ENCODE data around the gene CARD9.

Gene CARD9, protein sequence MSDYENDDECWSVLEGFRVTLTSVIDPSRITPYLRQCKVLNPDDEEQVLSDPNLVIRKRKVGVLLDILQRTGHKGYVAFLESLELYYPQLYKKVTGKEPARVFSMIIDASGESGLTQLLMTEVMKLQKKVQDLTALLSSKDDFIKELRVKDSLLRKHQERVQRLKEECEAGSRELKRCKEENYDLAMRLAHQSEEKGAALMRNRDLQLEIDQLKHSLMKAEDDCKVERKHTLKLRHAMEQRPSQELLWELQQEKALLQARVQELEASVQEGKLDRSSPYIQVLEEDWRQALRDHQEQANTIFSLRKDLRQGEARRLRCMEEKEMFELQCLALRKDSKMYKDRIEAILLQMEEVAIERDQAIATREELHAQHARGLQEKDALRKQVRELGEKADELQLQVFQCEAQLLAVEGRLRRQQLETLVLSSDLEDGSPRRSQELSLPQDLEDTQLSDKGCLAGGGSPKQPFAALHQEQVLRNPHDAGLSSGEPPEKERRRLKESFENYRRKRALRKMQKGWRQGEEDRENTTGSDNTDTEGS

DNA sequence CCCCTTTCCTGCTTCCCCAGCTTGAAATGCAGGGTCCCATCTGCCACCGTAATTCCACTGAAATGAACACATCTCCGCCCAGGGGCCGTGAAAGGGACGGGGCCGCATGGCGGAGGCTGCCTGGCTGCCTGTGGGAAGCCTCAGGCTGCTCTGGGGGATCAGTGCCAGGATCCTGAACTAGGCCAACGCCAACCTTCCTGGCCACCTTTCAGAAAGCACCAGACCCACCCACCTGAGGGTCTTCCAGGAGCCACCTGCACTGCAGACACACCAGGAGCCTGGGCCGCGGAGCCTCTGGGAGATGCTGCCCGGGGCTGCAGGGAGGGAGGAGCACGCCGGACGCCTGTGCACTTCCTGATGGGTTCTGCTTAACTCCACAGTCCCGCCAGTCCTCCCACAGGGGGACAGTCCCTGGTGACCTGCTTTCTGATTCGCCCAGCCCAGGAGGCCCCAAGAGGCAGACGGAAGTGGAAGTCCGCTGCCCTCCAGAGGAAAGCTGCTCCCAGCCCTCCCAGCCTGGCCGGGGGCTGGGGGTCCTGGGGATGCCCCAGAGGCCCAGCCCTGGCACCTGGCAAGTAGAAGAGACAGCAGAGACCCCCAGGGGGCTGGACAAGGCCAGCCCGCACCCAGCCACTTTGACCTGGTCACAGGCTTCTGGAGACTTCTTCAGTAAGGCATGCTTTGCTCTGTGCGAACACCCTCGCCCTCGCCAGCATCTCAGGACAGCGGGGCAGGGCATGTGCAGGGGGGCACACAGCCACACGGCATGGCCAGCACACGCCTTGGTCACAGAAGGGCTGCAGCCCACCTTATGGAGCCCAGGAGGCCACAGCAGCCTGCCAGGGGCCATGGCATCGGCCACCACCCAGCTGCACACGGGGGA lies at the start of gene CARD9:
Gene CARD9, minus strand, starts transcription at position 370 of the 883 bp plus-strand sequence. CDS start 1,591 bp downstream, outside the sequence.
- no peaks in the 10 kb centered on the region; the same call in 1 of the 2 replicates for H3K4me1 ChIP-seq (ENCODE audit: control insufficient read depth, insufficient read depth, low read length)
- no peak within 1 kb of the TSS for H3K4me3 ChIP-seq (ENCODE audit: low read length)
- no peaks in the 10 kb centered on the region for H3K9me3 ChIP-seq (ENCODE audit: control insufficient read depth, insufficient read depth, low read length)
- no peaks in the 10 kb centered on the region for H3K27me3 ChIP-seq (ENCODE audit: control insufficient read depth, insufficient read depth, low read length)
- no peak within 1 kb of the TSS for H3K27ac ChIP-seq (ENCODE audit: low read length)
- H3K36me3 ChIP-seq (ENCODE audit: control insufficient read depth, insufficient read depth, low read length): peaks cover 12% of the 10 kb centered on the region; the same call in 1 of the 2 replicates
- no peak for DNase-seq (ENCODE audit: low read depth, low spot score)
- WGBS (ENCODE audit: insufficient coverage, insufficient read length): no CpG with 5 or more reads among the region's 27 CpGs

DNA sequence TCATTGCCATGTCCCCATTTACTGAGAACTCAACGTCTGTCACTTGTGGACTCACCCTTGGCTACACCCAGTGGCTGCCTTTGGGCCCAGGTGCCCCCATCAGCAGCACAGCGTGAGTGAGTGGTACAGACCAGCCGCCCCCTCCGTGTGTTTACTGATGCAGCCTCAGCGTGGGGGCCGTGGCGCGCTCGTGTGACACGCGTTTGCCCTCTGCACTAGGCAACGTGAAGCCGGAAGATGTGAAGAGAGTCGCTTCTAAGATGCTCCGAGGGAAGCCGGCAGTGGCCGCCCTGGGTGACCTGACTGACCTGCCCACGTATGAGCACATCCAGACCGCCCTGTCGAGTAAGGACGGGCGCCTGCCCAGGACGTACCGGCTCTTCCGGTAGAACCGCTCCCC lies 49.4 kb upstream of the CARD9 start:
- H3K27me3 ChIP-seq (ENCODE audit: control insufficient read depth, insufficient read depth, low read length): no peaks in the 10 kb centered on the region
- no peak overlapping the region for H3K27ac ChIP-seq (ENCODE audit: low read length)
- H3K4me1 ChIP-seq (ENCODE audit: control insufficient read depth, insufficient read depth, low read length): no peaks in the 10 kb centered on the region
- WGBS (ENCODE audit: insufficient coverage, insufficient read length): no CpG with 5 or more reads among the region's 26 CpGs
- peaks cover 48% of the 10 kb centered on the region for H3K36me3 ChIP-seq (ENCODE audit: control insufficient read depth, insufficient read depth, low read length)
- H3K4me3 ChIP-seq (ENCODE audit: low read length): no peak overlapping the region
- DNase-seq (ENCODE audit: low read depth, low spot score): no peak
- no peaks in the 10 kb centered on the region for H3K9me3 ChIP-seq (ENCODE audit: control insufficient read depth, insufficient read depth, low read length)

DNA sequence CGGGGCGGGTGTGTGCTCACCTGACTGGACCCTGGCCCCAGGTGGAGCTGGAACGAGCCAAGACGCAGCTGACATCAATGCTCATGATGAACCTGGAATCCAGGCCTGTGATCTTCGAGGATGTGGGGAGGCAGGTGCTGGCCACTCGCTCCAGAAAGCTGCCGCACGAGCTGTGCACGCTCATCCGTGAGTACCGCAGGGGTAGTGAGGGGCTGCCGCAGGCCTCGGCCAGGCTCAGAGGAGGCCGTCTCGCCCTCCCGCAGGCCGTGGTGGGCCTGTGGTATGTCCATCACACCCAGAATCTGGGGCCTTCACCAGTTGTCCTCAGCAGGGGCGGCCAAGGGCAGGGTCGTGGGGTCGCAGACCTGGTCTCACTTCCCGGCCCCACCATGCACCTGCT lies 48.3 kb upstream of the CARD9 start:
- no CpG with 5 or more reads among the region's 21 CpGs for WGBS (ENCODE audit: insufficient coverage, insufficient read length)
- Histone ChIP-seq H3K36me3 (ENCODE audit: control insufficient read depth, insufficient read depth, low read length) (peaks cover 55% of the 10 kb centered on the region), H3K4me3 (ENCODE audit: low read length) (no peak overlapping the region), H3K9me3 (ENCODE audit: control insufficient read depth, insufficient read depth, low read length) (no peaks in the 10 kb centered on the region), H3K27me3 (ENCODE audit: control insufficient read depth, insufficient read depth, low read length) (no peaks in the 10 kb centered on the region), H3K4me1 (ENCODE audit: control insufficient read depth, insufficient read depth, low read length) (no peaks in the 10 kb centered on the region), H3K27ac (ENCODE audit: low read length) (no peak overlapping the region)
- DNase-seq (ENCODE audit: low read depth, low spot score): no peak

DNA sequence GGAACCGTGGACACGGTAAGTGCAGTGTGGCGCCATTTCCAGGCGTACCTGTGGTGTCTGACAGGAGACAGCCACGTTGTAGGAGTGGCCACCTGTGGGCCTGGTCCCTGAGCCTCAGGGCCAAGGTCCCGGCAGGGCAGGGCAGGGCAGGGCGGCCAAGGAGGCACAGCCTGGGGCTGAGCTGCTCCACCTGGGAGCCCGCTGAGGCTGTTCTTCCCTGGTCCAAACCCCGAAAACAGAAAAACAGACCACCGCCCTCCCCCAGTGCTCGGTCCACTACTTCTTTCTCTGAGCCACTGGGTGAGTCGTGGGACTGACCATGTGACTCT lies 45.6 kb upstream of the CARD9 start:
- no peaks in the 10 kb centered on the region for H3K9me3 ChIP-seq (ENCODE audit: control insufficient read depth, insufficient read depth, low read length)
- no peaks in the 10 kb centered on the region for H3K27me3 ChIP-seq (ENCODE audit: control insufficient read depth, insufficient read depth, low read length)
- WGBS (ENCODE audit: insufficient coverage, insufficient read length): no CpG with 5 or more reads among the region's 12 CpGs
- H3K27ac ChIP-seq (ENCODE audit: low read length): no peak overlapping the region
- H3K4me3 ChIP-seq (ENCODE audit: low read length): no peak overlapping the region
- no peaks in the 10 kb centered on the region for H3K4me1 ChIP-seq (ENCODE audit: control insufficient read depth, insufficient read depth, low read length)
- no peak for DNase-seq (ENCODE audit: low read depth, low spot score)
- peaks cover 64% of the 10 kb centered on the region for H3K36me3 ChIP-seq (ENCODE audit: control insufficient read depth, insufficient read depth, low read length)

DNA sequence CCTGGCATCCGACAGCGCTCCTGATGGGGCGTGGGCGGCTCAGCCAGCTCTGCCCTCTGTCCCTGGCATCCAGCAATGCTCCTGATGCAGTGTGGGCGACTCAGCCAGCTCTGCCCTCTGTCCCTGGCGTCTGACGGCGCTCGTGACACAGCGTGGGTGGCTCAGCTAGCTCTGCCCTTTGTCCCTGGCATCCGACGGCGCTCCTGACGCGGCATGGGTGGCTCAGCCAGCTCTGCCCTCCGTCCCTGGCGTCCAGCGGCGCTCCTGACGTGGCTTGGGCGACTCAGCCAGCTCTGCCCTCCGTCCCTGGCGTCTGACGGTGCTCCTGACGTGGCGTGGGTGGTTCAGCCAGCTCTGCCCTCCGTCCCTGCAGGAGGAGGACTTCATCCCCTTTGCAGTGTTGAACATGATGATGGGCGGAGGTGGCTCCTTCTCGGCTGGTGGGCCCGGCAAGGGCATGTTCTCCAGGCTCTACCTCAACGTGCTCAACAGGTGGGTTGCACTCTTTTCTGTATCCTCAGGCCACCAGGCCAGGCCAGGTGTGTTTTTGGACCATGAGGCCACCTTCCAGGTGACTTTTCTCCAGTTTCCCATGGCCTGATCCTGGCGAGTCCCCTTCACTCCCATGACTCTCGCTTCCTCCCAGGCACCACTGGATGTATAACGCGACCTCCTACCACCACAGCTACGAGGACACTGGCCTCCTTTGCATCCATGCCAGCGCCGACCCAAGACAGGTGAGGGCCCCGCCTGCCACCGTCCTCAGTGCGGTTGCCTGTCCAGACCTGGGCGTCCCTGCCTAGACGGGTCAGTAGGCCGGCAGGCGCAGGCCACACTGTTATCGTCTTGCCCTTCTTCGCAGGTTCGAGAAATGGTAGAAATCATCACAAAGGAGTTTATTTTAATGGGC lies 45.0 kb upstream of the CARD9 start:
- H3K4me3 ChIP-seq (ENCODE audit: low read length): no peak overlapping the region
- no peaks in the 10 kb centered on the region for H3K9me3 ChIP-seq (ENCODE audit: control insufficient read depth, insufficient read depth, low read length)
- no peak overlapping the region for H3K27ac ChIP-seq (ENCODE audit: low read length)
- no CpG with 5 or more reads among the region's 48 CpGs for WGBS (ENCODE audit: insufficient coverage, insufficient read length)
- H3K27me3 ChIP-seq (ENCODE audit: control insufficient read depth, insufficient read depth, low read length): no peaks in the 10 kb centered on the region
- H3K36me3 ChIP-seq (ENCODE audit: control insufficient read depth, insufficient read depth, low read length): peaks cover 64% of the 10 kb centered on the region
- no peak for DNase-seq (ENCODE audit: low read depth, low spot score)
- H3K4me1 ChIP-seq (ENCODE audit: control insufficient read depth, insufficient read depth, low read length): no peaks in the 10 kb centered on the region

DNA sequence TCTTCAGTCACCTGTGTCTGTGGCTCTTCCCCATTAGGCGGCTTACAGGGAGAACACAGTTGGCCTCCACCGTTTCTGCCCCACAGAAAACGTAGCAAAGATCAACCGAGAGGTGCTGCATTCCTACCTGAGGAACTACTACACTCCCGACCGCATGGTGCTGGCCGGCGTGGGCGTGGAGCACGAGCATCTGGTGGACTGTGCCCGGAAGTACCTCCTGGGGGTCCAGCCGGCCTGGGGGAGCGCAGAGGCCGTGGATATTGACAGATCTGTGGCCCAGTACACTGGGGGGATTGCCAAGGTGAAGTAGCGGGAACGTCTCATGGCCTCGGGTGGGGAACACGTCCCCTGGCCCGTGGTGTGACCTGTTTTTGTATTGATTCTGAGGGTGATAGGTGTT lies 43.4 kb upstream of the CARD9 start:
- no peak for DNase-seq (ENCODE audit: low read depth, low spot score)
- Histone ChIP-seq H3K4me3 (ENCODE audit: low read length) (no peak overlapping the region), H3K27ac (ENCODE audit: low read length) (no peak overlapping the region), H3K27me3 (ENCODE audit: control insufficient read depth, insufficient read depth, low read length) (no peaks in the 10 kb centered on the region), H3K9me3 (ENCODE audit: control insufficient read depth, insufficient read depth, low read length) (no peaks in the 10 kb centered on the region), H3K4me1 (ENCODE audit: control insufficient read depth, insufficient read depth, low read length) (no peaks in the 10 kb centered on the region), H3K36me3 (ENCODE audit: control insufficient read depth, insufficient read depth, low read length) (peaks cover 55% of the 10 kb centered on the region)
- WGBS (ENCODE audit: insufficient coverage, insufficient read length): no CpG with 5 or more reads among the region's 19 CpGs

DNA sequence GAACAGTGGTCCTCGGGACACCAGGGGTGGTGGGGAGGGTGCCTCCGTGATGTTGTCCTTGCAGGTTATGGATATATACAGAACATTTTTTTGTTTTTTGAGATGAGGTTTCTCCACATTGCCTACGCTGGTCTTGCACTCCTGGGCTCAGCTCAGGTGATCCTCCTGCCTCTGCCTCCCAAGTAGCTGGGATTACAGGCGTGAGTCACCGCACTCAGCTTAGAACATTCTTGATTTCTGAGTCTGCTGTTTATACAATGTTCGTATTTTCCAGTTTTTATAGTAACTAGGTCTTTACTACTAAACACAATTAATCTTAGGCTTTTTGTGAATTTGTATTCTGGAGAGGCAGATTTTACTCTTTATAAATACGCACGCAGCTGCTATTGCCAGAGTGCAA lies 43.0 kb upstream of the CARD9 start:
- no peak overlapping the region for H3K27ac ChIP-seq (ENCODE audit: low read length)
- H3K27me3 ChIP-seq (ENCODE audit: control insufficient read depth, insufficient read depth, low read length): no peaks in the 10 kb centered on the region
- H3K36me3 ChIP-seq (ENCODE audit: control insufficient read depth, insufficient read depth, low read length): peaks cover 51% of the 10 kb centered on the region
- no peaks in the 10 kb centered on the region for H3K4me1 ChIP-seq (ENCODE audit: control insufficient read depth, insufficient read depth, low read length)
- no peak overlapping the region for H3K4me3 ChIP-seq (ENCODE audit: low read length)
- no peaks in the 10 kb centered on the region for H3K9me3 ChIP-seq (ENCODE audit: control insufficient read depth, insufficient read depth, low read length)
- DNase-seq (ENCODE audit: low read depth, low spot score): no peak
- no CpG with 5 or more reads among the region's 8 CpGs for WGBS (ENCODE audit: insufficient coverage, insufficient read length)

DNA sequence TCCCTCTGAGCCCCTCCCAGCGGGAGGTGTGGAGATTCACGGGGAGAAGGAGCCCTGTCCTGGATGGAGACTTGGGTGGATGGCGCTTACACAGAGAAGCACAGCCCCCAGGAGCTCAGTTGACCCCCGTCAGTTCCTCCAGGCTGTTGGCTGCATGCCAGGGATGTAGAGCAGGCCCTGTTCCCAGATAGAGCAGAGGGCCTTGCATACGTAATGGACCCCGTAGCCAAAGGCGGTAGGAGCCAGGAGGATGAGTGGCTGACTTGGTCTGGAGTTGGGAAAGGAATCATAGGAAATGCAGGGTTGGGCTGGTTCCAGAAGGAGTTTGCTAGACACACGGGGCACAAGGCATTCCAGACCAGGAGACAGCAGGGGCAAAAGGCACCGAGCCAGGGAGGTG lies 39.5 kb upstream of the CARD9 start:
- no peak overlapping the region for H3K27ac ChIP-seq (ENCODE audit: low read length)
- no peak overlapping the region; the same call in 1 of the 2 replicates for H3K4me3 ChIP-seq (ENCODE audit: low read length)
- WGBS (ENCODE audit: insufficient coverage, insufficient read length): no CpG with 5 or more reads among the region's 9 CpGs
- H3K27me3 ChIP-seq (ENCODE audit: control insufficient read depth, insufficient read depth, low read length): no peaks in the 10 kb centered on the region
- H3K36me3 ChIP-seq (ENCODE audit: control insufficient read depth, insufficient read depth, low read length): peaks cover 36% of the 10 kb centered on the region
- DNase-seq (ENCODE audit: low read depth, low spot score): no peak
- H3K4me1 ChIP-seq (ENCODE audit: control insufficient read depth, insufficient read depth, low read length): no peaks in the 10 kb centered on the region; the same call in 1 of the 2 replicates
- H3K9me3 ChIP-seq (ENCODE audit: control insufficient read depth, insufficient read depth, low read length): no peaks in the 10 kb centered on the region

DNA sequence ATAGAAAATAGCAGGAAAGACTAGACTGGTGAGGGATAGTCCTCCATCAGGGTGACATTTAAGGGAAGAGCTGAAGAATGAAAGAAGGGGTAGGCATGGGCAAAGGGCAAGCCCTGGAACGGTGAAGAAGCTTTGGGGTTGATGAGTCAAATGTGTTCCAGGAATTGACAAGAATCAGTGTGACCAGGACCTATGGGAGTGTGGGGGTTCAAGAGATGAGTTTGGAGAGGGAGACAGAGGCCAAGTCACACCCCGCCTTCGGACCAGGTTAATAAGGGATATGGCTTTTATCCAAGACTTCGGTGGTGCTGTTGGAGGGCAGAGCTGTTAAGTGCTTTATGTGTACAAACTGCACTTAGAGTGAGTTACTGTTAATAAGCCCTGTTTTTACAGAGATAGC lies 37.9 kb upstream of the CARD9 start:
- Histone ChIP-seq H3K36me3 (ENCODE audit: control insufficient read depth, insufficient read depth, low read length) (peaks cover 35% of the 10 kb centered on the region), H3K4me1 (ENCODE audit: control insufficient read depth, insufficient read depth, low read length) (no peaks in the 10 kb centered on the region; the same call in 1 of the 2 replicates), H3K4me3 (ENCODE audit: low read length) (peak overlapping the region; percentile 82; the same call in 1 of the 2 replicates), H3K27ac (ENCODE audit: low read length) (no peak overlapping the region), H3K9me3 (ENCODE audit: control insufficient read depth, insufficient read depth, low read length) (no peaks in the 10 kb centered on the region), H3K27me3 (ENCODE audit: control insufficient read depth, insufficient read depth, low read length) (no peaks in the 10 kb centered on the region)
- no peak for DNase-seq (ENCODE audit: low read depth, low spot score)
- WGBS (ENCODE audit: insufficient coverage, insufficient read length): no CpG with 5 or more reads among the region's 4 CpGs
